ENCODE measurements around the gene CBR3.

DNA sequence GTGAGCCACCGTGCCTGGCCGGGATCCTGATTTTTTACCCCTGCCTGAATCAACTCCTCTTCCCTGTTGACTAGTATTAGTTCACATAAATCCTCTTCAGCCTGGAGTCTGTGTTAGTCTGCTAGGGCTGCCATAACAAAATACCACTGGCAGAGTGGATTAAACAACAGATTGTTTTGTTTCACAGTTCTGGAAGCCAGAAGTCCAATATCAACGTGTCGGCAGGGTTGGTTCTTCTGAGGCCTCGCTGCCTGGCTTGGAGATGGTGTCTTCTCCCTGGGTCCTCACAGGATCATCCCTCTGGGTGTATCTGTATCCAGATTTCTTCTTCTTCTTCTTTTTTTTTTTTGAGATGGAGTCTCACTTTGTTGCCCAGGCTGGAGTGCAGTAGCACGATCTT, 39.9 kb downstream of the CBR3 start:
- TF ChIP-seq EP300 (IDR thresholded peaks at IDR 0.05) (no peak), POLR2A (IDR thresholded peaks at IDR 0.05) (no peak), POLR2AphosphoS5 (IDR thresholded peaks at IDR 0.05) (no peak)
- TF ChIP-seq, protein P1, sequence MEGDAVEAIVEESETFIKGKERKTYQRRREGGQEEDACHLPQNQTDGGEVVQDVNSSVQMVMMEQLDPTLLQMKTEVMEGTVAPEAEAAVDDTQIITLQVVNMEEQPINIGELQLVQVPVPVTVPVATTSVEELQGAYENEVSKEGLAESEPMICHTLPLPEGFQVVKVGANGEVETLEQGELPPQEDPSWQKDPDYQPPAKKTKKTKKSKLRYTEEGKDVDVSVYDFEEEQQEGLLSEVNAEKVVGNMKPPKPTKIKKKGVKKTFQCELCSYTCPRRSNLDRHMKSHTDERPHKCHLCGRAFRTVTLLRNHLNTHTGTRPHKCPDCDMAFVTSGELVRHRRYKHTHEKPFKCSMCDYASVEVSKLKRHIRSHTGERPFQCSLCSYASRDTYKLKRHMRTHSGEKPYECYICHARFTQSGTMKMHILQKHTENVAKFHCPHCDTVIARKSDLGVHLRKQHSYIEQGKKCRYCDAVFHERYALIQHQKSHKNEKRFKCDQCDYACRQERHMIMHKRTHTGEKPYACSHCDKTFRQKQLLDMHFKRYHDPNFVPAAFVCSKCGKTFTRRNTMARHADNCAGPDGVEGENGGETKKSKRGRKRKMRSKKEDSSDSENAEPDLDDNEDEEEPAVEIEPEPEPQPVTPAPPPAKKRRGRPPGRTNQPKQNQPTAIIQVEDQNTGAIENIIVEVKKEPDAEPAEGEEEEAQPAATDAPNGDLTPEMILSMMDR (IDR thresholded peaks at IDR 0.05) = no peak
